Measurements from ENCODE around the gene GRM8.

GRM8 gene

GRCh38 chr7:126441745-126442144 lies 811.0 kb downstream of the GRM8 start:
- TF ChIP-seq, protein P1, sequence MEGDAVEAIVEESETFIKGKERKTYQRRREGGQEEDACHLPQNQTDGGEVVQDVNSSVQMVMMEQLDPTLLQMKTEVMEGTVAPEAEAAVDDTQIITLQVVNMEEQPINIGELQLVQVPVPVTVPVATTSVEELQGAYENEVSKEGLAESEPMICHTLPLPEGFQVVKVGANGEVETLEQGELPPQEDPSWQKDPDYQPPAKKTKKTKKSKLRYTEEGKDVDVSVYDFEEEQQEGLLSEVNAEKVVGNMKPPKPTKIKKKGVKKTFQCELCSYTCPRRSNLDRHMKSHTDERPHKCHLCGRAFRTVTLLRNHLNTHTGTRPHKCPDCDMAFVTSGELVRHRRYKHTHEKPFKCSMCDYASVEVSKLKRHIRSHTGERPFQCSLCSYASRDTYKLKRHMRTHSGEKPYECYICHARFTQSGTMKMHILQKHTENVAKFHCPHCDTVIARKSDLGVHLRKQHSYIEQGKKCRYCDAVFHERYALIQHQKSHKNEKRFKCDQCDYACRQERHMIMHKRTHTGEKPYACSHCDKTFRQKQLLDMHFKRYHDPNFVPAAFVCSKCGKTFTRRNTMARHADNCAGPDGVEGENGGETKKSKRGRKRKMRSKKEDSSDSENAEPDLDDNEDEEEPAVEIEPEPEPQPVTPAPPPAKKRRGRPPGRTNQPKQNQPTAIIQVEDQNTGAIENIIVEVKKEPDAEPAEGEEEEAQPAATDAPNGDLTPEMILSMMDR (IDR thresholded peaks at IDR 0.05; ENCODE audit: insufficient read depth, low read length, missing control alignments): no peak
- H3K4me3 ChIP-seq (ENCODE audit: low read depth, low read length): no peak overlapping the region
- ChIA-PET CTCF (no interaction called here), POLR2A (no interaction called here)
- DNase-seq (ENCODE audit: low read depth, low spot score): no peak

DNA sequence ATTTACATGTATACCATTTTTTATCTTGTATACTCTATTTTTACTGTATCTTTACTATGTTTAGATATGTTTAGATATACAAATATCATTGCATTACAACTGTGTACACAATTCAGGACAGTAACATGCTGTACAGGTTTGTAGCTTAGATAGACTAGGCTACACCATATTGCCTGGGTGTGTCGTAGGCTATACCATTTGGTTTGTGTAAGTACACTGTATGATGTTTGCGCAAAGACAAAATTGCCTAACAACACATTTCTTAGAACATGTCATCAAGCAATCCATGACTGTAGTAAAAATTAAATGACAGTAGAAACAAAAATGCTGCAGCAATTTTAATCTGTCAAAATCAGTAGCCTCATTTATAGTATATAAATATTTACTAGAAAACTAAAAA lies 812.2 kb downstream of the GRM8 start:
- DNase-seq (ENCODE audit: low read depth, low spot score): no peak
- CTCF ChIA-PET: no interaction called here
- no peak overlapping the region for H3K4me3 ChIP-seq (ENCODE audit: low read depth, low read length)
- POLR2A ChIA-PET: no interaction called here
- TF ChIP-seq, protein P1 (IDR thresholded peaks at IDR 0.05; ENCODE audit: insufficient read depth, low read length, missing control alignments): no peak

- POLR2A ChIA-PET: no interaction called here
- no peak overlapping the region for H3K4me3 ChIP-seq (ENCODE audit: low read depth, low read length)
- TF ChIP-seq, protein P1 (IDR thresholded peaks at IDR 0.05; ENCODE audit: insufficient read depth, low read length, missing control alignments): no peak
- CTCF ChIA-PET: no interaction called here
- DNase-seq (ENCODE audit: low read depth, low spot score): no peak
These were observed 816.4 kb downstream of the GRM8 start for GRCh38 chr7:126436213-126436868.

DNA sequence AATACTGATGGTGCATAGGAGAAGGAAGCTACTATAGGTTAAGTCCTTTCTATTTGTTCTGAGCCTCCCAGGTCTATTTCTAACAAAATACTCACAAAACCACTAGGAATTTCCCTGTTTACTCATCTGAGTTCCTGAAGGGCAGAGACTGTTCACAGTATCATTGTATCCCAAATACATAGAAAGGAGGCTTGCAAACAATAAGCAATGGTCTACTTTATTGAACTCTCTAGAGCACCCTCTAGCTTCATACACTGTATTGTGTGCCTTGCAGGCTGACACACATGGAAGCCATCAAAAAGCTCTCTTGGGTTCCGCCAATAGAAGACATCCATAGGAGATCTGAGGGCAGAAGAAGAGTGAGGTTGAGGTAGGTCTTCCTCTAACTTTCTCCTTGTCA lies 826.1 kb downstream of the GRM8 start:
- TF ChIP-seq, protein P1 (IDR thresholded peaks at IDR 0.05; ENCODE audit: insufficient read depth, low read length, missing control alignments): no peak
- ChIA-PET CTCF (no interaction called here), POLR2A (no interaction called here)
- no peak overlapping the region for H3K4me3 ChIP-seq (ENCODE audit: low read depth, low read length)
- DNase-seq (ENCODE audit: low read depth, low spot score): no peak

DNA sequence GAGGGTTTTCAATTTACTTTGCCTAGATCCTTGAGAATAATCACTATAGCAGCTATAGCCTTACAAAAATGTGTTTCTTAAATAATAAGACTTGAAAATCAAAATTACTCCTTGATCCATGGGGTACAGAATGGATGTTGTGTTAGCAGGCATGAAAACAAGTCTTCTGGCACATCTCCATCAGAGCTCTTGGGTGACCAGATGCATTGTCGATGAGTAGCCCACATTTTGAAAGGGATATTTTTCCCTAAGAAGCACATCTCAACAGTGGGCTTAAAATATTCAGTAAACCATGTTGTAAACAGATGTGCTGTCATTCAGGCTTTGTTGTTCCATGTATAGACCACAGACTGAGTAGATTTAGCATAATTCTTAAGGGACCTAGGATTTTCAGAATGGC lies 827.8 kb downstream of the GRM8 start:
- CTCF ChIA-PET: no interaction called here
- TF ChIP-seq, protein P1 (IDR thresholded peaks at IDR 0.05; ENCODE audit: insufficient read depth, low read length, missing control alignments): no peak
- POLR2A ChIA-PET: no interaction called here
- no peak overlapping the region for H3K4me3 ChIP-seq (ENCODE audit: low read depth, low read length)
- no peak for DNase-seq (ENCODE audit: low read depth, low spot score)

DNA sequence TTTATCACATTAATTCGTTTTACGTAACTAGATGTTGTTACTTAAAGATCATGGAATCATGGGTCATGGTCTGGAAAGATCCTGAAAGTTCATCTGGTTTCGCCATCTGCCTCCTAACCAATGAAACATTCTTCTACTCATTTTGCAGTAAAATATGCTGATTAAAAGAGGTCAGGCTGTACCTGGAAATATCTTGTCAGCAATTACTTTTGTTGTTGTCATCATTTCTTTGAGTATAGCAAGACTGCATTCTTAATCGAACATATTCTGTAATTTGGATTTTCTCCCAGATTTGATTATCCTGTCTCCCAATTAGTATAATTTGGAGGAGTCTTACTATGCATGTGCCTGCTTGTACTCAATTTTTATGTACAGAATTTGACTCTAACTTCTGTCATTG lies 833.7 kb downstream of the GRM8 start:
- no peak overlapping the region for H3K4me3 ChIP-seq (ENCODE audit: low read depth, low read length)
- ChIA-PET POLR2A (no interaction called here), CTCF (no interaction called here)
- DNase-seq (ENCODE audit: low read depth, low spot score): no peak
- TF ChIP-seq, protein P1 (IDR thresholded peaks at IDR 0.05; ENCODE audit: insufficient read depth, low read length, missing control alignments): no peak

Measured in AG04449 (cell line).